GM19468 (cell line): ENCODE measurements around the gene PARVB.

ENCODE experiments used
- ATAC-seq: cut with Tn5 transposase; IDR thresholded peaks from one replicate; pipeline ENCODE4 v1.9.1; 2021; ENCODE audit warnings: mild to moderate bottlenecking, moderate library complexity, moderate number of reproducible peaks; ENCODE audit not compliant: unreplicated experiment; ENCODE audit errors: extremely low read depth

PARVB gene

DNA sequence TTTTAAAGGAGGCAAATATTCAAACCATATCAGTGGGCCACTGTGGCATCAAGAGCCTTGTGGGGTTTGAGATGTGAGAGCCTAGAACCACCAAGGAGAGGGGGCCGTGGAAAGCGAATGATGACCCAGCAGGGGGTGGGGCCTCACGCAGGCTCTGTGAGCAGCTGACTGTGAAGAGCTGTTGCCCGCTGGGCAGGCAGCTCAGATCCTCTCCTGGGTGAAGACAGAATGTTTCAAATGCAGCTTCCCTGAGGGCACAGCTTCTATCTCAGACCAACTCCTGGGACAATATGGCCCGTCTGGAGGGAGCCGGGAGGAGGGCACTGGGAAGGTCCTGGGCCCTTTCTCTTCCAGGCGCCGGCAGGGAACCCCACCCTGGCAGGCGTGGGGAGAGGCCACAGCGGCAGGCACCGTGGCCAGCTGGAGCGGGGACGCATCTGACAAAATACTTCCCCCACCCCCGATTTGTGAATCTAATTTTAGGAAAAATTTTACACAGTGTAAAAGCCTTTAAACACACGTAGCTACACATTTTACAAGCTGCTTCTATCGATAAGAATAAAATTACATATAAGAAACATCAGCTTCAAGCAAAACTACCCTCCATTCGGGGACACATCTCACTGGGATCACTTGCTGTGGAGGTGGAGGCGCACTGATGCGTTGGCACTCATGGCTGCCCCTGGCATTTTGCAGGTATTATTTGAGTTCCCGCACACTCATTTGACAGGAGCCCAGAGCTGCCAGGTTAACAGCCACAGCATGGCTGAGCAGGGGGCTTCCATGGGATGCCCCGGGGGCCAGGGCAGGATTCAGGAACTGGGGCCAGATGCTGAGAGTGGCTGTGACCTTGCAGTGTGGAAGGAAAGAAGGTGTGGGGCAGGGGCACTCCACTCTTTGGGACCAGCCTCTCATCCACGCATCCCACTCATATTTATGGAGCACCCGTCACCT is 196.9 kb downstream of the PARVB start:
- ATAC-seq, result no peak

DNA sequence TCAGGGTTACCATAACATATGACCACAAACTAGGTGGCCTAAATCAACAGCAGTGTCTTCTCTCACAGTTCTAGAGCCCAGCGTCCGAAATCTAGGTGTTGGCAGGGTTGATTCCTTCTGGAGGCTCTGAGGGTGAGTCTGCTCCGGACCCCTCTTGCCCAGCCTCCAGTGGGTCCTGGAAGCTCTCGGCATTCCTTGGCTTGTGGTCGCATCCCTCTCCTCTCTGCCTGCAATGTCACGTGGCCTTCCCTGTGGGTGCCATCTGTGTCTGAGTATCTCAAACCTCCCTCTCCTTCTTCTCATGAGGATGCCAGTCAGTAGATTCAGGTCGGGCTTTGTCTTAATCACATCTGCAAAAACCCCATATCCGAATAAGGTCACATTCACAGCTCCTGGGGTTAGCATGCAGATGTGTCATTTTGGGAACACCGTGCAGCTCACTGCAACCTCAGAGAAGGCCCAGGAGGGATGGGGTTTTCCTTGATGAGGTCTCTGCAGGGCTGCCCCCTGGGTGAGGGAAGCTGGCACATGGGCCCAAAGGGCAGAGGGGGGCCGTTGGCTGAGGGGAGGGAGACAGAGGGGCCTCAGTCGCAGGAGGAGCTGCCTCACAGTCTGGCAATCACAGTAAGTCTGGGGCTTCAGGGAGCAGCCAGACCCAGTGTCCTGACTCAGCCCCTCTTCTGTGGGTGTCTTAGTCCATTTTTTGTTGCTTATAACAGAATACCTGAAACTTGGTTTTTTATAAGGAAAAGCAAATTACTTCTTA is 197.8 kb downstream of the PARVB start:
- ATAC-seq, result no peak
